Right atrium auricular region (tissue), 2 donors: ENCODE data around the gene AFTPH. TPM values are rescaled to one million over a fixed set of nuclear protein-coding genes. Genes with fewer than 3 reads are reported as not detected.

ENCODE experiments used
- DNase-seq: peaks from one replicate; pipeline ENCODE4 v3.0.0-alpha.2; 2019; ENCODE audit warnings: low spot score
- H3K27ac ChIP-seq, 2 donors: fragments of 200-600 bp; sonication (generic); 1 replicate in 1 of 2; 2 replicates in 1 of 2; pipeline ENCODE4 v1.5.1; 2016 to 2019
- H3K27me3 ChIP-seq, 2 donors: fragments of 200-600 bp; sonication (generic); one replicate each; pipeline versions ENCODE4 v1.5.1 to v1.6.0; 2017 to 2019
- H3K36me3 ChIP-seq: fragments of 200-600 bp; sonication (generic); one replicate; pipeline ENCODE4 v1.5.1; 2016
- H3K4me1 ChIP-seq, 2 donors: fragments of 200-600 bp; sonication (generic); one replicate each; pipeline versions ENCODE4 v1.5.1 to v1.6.0; 2017 to 2019
- H3K4me3 ChIP-seq, 2 donors: fragments of 200-600 bp; sonication (generic); 1 replicate in 1 of 2; 2 replicates in 1 of 2; pipeline ENCODE4 v1.5.1; 2017 to 2019; ENCODE audit warnings: mild to moderate bottlenecking in 1 of 2, moderate library complexity in 1 of 2
- H3K9me3 ChIP-seq, 2 donors: fragments of 200-600 bp; sonication (generic); one replicate each; pipeline ENCODE4 v1.5.1; 2019
- CTCF ChIP-seq, 2 donors: fragments of 200-600 bp; sonication (generic); IDR thresholded peaks; one replicate each; pipeline ENCODE4 v1.5.1; 2019; ENCODE audit warnings: antibody characterized with exemption in 2 of 2
- total RNA-seq, 2 donors: library from RNA; depleted of rRNA; stranded (reverse); fragments of >200 nt; gene quantifications; one replicate each; pipeline ENCODE4 v1.1.0, GENCODE V29; 2016

Gene AFTPH
- total RNA-seq, 2 donors from 2014 or later: 14.5 to 17.4 TPM

GRCh38 chr2:64624862-64625261, 100.7 kb downstream of the AFTPH start:
- no peak for DNase-seq
- Histone ChIP-seq H3K27ac (no peak overlapping the region), H3K27me3 (no peaks in the 10 kb centered on the region), H3K4me1 (no peaks in the 10 kb centered on the region), H3K4me3 (no peak overlapping the region), H3K9me3 (no peaks in the 10 kb centered on the region), H3K36me3 (no peaks in the 10 kb centered on the region)
- no peak for TF ChIP-seq CTCF (IDR thresholded peaks at IDR 0.05)

- H3K4me3 ChIP-seq: no peak overlapping the region
- H3K9me3 ChIP-seq: no peaks in the 10 kb centered on the region
- no peaks in the 10 kb centered on the region for H3K27me3 ChIP-seq
- no peak for TF ChIP-seq CTCF (IDR thresholded peaks at IDR 0.05)
- no peak for DNase-seq
- H3K36me3 ChIP-seq: no peaks in the 10 kb centered on the region
- H3K4me1 ChIP-seq: no peaks in the 10 kb centered on the region
- H3K27ac ChIP-seq: no peak overlapping the region
Measured at GRCh38 chr2:64625299-64626145, 101.4 kb downstream of the AFTPH start.

GRCh38 chr2:64626146-64626809, 102.2 kb downstream of the AFTPH start:
- H3K36me3 ChIP-seq: no peaks in the 10 kb centered on the region
- no peaks in the 10 kb centered on the region for H3K9me3 ChIP-seq
- H3K27me3 ChIP-seq: no peaks in the 10 kb centered on the region
- H3K4me1 ChIP-seq: no peaks in the 10 kb centered on the region
- peak; percentile 40 for DNase-seq
- no peak overlapping the region for H3K27ac ChIP-seq
- TF ChIP-seq CTCF (IDR thresholded peaks at IDR 0.05): no peak
- H3K4me3 ChIP-seq: no peak overlapping the region

GRCh38 chr2:64626963-64627760, 103.0 kb downstream of the AFTPH start:
- Histone ChIP-seq H3K27ac (no peak overlapping the region), H3K27me3 (no peaks in the 10 kb centered on the region), H3K36me3 (no peaks in the 10 kb centered on the region), H3K4me1 (no peaks in the 10 kb centered on the region), H3K9me3 (no peaks in the 10 kb centered on the region), H3K4me3 (no peak overlapping the region)
- no peak for TF ChIP-seq CTCF (IDR thresholded peaks at IDR 0.05)
- DNase-seq: peak; percentile 44

- Histone ChIP-seq H3K36me3 (peaks cover under 1% of the 10 kb centered on the region), H3K4me1 (no peaks in the 10 kb centered on the region), H3K27me3 (no peaks in the 10 kb centered on the region), H3K27ac (no peak overlapping the region), H3K9me3 (no peaks in the 10 kb centered on the region), H3K4me3 (no peak overlapping the region)
- TF ChIP-seq CTCF (IDR thresholded peaks at IDR 0.05): no peak
- peak; percentile 30 for DNase-seq
Measured at GRCh38 chr2:64627860-64628841, 104.0 kb downstream of the AFTPH start.
